ENCODE results near the gene CNGA3. TPM values are rescaled to one million over a fixed set of nuclear protein-coding genes. Genes with fewer than 3 reads are reported as not detected.

Gene CNGA3
- total and polyA plus RNA-seq, 2 experiments from 2014 or later, result not detected

DNA sequence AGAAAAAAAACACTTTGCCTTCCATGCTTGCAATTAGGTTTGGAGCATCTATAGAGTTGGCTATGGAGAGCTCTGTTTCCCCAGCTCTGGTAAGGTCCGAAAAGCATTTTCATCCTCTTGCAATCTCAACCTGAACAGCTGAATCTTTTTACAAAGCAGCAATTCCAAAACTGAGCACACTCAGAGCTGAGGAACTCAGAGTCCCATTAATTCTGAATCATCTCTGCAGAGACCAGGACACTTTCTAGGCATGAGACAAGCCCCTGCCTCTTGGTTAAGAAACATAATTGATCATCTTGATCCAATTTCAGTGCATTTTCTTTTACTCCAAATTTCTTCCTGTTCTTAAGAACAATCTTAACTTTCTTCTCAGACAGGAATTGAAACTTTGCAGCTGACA, 4.2 kb downstream of the CNGA3 start:
- Histone ChIP-seq H3K27ac (ENCODE audit: low read depth) (no peak overlapping the region), H3K4me1 (ENCODE audit: insufficient read depth) (peaks cover 10% of the 10 kb centered on the region), H3K36me3 (ENCODE audit: insufficient read depth) (no peaks in the 10 kb centered on the region), H3F3A (replicated peaks; ENCODE audit: low read depth) (no peaks in the 10 kb centered on the region), H3K79me2 (replicated peaks; ENCODE audit: insufficient read depth) (no peaks in the 10 kb centered on the region), H3K4me3 (no peak overlapping the region), H2AFZ (no peak overlapping the region), H3K9me2 (ENCODE audit: insufficient read depth) (0 out of 2 replicates have a peak, but pooled peaks cover 5% of the 10 kb centered on the region), H3K27me3 (ENCODE audit: insufficient read depth) (peaks cover 55% of the 10 kb centered on the region), H3K4me2 (no peak overlapping the region), H4K20me1 (replicated peaks; ENCODE audit: insufficient read depth) (no peaks in the 10 kb centered on the region; the same call in 1 of the 2 replicates)
- Mint-ChIP-seq H3K27ac (no peak overlapping the region), H3K36me3 (ENCODE audit: low read depth) (0 out of 3 replicates have a peak, but pooled peaks cover 2% of the 10 kb centered on the region), H3K9me3 (peaks cover 11% of the 10 kb centered on the region; the same call in 2 of the 3 replicates), H3K4me1 (peaks cover 18% of the 10 kb centered on the region), H3K4me3 (no peak overlapping the region), H3K27me3 (ENCODE audit: insufficient read depth, low read depth, poor library complexity) (peaks cover 36% of the 10 kb centered on the region)
- ATAC-seq, result no peak
- TF ChIP-seq CTCF (conservative IDR thresholded peaks at IDR 0.05; ENCODE audit: low read depth in 2 of 2) (no peak), ZNF331 (CRISPR knock-in tag; IDR thresholded peaks at IDR 0.05; ENCODE audit: low read depth) (no peak), STAT1 (IDR thresholded peaks at IDR 0.05; ENCODE audit: unreplicated experiment) (no peak), ZNF114 (CRISPR knock-in tag; IDR thresholded peaks at IDR 0.05) (no peak), POLR2AphosphoS5 (IDR thresholded peaks at IDR 0.05; ENCODE audit: low read depth) (no peak), CREB1 (CRISPR knock-in tag; IDR thresholded peaks at IDR 0.05; ENCODE audit: low read depth) (no peak), EZH2phosphoT487 (IDR thresholded peaks at IDR 0.05; ENCODE audit: unreplicated experiment) (no peak), EZH2 (IDR thresholded peaks at IDR 0.05; ENCODE audit: low read depth, unreplicated experiment) (no peak)
- TF ChIP-seq, protein P1, sequence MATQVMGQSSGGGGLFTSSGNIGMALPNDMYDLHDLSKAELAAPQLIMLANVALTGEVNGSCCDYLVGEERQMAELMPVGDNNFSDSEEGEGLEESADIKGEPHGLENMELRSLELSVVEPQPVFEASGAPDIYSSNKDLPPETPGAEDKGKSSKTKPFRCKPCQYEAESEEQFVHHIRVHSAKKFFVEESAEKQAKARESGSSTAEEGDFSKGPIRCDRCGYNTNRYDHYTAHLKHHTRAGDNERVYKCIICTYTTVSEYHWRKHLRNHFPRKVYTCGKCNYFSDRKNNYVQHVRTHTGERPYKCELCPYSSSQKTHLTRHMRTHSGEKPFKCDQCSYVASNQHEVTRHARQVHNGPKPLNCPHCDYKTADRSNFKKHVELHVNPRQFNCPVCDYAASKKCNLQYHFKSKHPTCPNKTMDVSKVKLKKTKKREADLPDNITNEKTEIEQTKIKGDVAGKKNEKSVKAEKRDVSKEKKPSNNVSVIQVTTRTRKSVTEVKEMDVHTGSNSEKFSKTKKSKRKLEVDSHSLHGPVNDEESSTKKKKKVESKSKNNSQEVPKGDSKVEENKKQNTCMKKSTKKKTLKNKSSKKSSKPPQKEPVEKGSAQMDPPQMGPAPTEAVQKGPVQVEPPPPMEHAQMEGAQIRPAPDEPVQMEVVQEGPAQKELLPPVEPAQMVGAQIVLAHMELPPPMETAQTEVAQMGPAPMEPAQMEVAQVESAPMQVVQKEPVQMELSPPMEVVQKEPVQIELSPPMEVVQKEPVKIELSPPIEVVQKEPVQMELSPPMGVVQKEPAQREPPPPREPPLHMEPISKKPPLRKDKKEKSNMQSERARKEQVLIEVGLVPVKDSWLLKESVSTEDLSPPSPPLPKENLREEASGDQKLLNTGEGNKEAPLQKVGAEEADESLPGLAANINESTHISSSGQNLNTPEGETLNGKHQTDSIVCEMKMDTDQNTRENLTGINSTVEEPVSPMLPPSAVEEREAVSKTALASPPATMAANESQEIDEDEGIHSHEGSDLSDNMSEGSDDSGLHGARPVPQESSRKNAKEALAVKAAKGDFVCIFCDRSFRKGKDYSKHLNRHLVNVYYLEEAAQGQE (IDR thresholded peaks at IDR 0.05; ENCODE audit: unreplicated experiment), result no peak
- TF ChIP-seq, protein P2, sequence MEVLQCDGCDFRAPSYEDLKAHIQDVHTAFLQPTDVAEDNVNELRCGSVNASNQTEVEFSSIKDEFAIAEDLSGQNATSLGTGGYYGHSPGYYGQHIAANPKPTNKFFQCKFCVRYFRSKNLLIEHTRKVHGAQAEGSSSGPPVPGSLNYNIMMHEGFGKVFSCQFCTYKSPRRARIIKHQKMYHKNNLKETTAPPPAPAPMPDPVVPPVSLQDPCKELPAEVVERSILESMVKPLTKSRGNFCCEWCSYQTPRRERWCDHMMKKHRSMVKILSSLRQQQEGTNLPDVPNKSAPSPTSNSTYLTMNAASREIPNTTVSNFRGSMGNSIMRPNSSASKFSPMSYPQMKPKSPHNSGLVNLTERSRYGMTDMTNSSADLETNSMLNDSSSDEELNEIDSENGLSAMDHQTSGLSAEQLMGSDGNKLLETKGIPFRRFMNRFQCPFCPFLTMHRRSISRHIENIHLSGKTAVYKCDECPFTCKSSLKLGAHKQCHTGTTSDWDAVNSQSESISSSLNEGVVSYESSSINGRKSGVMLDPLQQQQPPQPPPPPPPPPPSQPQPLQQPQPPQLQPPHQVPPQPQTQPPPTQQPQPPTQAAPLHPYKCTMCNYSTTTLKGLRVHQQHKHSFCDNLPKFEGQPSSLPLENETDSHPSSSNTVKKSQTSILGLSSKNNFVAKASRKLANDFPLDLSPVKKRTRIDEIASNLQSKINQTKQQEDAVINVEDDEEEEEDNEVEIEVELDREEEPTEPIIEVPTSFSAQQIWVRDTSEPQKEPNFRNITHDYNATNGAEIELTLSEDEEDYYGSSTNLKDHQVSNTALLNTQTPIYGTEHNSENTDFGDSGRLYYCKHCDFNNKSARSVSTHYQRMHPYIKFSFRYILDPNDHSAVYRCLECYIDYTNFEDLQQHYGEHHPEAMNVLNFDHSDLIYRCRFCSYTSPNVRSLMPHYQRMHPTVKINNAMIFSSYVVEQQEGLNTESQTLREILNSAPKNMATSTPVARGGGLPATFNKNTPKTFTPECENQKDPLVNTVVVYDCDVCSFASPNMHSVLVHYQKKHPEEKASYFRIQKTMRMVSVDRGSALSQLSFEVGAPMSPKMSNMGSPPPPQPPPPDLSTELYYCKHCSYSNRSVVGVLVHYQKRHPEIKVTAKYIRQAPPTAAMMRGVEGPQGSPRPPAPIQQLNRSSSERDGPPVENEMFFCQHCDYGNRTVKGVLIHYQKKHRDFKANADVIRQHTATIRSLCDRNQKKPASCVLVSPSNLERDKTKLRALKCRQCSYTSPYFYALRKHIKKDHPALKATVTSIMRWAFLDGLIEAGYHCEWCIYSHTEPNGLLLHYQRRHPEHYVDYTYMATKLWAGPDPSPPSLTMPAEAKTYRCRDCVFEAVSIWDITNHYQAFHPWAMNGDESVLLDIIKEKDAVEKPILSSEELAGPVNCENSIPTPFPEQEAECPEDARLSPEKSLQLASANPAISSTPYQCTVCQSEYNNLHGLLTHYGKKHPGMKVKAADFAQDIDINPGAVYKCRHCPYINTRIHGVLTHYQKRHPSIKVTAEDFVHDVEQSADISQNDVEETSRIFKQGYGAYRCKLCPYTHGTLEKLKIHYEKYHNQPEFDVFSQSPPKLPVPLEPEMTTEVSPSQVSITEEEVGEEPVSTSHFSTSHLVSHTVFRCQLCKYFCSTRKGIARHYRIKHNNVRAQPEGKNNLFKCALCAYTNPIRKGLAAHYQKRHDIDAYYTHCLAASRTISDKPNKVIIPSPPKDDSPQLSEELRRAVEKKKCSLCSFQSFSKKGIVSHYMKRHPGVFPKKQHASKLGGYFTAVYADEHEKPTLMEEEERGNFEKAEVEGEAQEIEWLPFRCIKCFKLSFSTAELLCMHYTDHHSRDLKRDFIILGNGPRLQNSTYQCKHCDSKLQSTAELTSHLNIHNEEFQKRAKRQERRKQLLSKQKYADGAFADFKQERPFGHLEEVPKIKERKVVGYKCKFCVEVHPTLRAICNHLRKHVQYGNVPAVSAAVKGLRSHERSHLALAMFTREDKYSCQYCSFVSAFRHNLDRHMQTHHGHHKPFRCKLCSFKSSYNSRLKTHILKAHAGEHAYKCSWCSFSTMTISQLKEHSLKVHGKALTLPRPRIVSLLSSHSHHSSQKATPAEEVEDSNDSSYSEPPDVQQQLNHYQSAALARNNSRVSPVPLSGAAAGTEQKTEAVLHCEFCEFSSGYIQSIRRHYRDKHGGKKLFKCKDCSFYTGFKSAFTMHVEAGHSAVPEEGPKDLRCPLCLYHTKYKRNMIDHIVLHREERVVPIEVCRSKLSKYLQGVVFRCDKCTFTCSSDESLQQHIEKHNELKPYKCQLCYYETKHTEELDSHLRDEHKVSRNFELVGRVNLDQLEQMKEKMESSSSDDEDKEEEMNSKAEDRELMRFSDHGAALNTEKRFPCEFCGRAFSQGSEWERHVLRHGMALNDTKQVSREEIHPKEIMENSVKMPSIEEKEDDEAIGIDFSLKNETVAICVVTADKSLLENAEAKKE (CRISPR knock-in tag; IDR thresholded peaks at IDR 0.05), result no peak
- DNase-seq (ENCODE audit: low spot score), result no peak

All from GM23338 (cell line).